NCI-H2081 treated with DMSO at 0.1 percent for 48 hours (cell line): ENCODE data around the gene AZIN2.
"Not testable (repeated sequence)": the region's sequence is repeated elsewhere in the genome, so short reads cannot be mapped to it uniquely, and the experiment has no call there.

ENCODE experiments used
- DNase-seq: peaks from one replicate; lab custom pipeline; 2025; lab: John Stamatoyannopoulos, UW

Gene AZIN2

DNA sequence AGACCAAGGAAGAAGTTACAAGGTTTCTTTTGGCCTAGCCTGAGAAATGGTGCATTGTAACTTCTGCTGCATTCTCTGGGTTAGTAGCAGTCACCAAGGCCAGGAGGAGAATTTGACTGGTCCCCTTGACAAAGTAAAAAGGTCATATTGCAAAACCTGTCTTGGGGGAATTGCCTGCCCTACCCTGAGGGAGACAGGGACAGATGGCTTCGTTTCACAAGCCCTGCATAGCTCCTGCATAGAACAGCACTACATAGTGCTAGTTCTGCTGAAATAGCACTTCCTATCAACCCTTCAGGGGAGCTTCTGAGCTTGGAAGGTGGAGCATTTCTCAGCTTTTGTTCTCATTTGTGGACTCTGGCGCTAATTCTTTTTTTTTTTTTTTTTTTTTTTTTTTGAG, 23.9 kb upstream of the AZIN2 start:
- DNase-seq, result no peak

DNA sequence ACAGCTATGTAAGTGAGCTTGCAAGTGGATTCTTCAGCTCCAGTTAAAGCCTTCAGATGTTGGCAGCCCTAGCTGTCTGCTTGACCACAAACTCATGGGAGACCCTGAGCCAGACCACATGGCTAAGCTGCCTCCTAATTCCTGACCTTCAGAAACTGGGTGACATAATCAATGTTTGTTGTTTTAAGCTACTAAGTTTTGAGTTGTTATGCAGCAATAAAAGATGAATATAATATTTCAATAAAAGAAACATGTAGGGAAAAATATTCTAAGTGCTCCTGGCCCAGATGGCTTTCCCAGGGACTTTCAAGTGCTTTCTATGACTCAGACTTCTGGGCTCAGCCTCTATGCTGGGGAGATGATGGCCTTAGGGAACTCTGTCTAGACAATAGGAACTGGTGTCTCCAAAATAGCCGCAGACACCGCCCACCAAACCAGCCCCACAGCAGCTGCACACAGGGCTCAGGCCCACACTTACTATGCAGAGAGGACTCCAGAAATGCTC, 20.3 kb upstream of the AZIN2 start:
- no peak for DNase-seq

DNA sequence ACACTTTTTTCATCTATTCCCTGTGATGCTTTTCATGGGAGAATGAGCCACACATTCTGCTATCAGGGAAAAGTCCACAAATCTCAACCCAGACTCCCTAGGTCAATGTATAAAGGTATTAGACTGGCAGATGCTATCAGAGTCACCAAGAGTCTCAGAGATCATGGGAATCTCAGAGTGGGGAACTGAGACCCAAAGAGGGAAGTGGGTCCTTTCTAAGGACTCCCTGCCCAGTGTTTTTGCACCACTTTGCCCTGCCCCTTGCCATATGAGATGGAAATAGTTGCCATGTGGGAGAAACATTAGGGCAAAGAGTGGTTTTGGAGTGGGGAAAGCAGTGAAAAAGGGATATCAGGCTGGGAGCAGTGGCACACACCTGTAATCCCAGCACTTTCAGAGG, 19.1 kb upstream of the AZIN2 start:
- DNase-seq, result no peak

DNA sequence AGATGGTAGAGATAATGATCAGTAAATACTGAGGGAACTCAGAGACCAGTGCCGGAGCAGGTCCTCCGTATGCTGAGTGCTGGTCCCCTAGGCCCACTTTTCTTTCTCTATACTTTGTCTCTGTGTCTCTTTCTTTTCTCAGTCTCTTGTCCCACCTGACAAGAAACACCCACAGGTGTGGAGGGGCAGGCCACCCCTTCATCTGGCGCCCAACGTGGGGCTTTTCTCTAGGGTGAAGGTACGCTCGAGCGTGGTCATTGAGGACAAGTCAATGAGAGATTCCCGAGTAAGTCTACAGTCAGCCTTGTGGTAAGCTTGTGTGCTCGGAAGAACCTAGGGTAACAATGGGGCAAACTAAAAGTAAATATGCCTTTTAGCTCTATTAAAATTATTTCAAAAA, 16.7 kb upstream of the AZIN2 start:
- not testable (repeated sequence) for DNase-seq

DNA sequence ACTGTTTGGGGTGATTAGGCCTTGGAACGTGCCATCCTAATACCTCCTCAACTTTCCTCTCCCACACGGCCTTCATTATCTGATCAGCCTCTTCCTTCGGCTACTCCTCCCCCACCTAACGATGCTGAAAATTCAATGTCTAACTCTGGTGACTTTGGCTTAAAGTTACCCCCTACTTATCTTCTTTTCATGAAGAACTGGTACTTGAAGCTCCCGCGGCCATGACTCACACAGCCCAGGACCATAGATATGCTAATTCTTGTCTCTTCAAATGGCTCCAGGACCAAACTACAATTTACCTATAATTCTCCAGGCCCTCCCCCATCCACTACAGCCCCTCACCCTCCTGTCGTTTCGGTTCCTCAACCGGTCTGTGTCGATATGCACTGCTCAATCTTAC, 15.7 kb upstream of the AZIN2 start:
- no peak for DNase-seq

DNA sequence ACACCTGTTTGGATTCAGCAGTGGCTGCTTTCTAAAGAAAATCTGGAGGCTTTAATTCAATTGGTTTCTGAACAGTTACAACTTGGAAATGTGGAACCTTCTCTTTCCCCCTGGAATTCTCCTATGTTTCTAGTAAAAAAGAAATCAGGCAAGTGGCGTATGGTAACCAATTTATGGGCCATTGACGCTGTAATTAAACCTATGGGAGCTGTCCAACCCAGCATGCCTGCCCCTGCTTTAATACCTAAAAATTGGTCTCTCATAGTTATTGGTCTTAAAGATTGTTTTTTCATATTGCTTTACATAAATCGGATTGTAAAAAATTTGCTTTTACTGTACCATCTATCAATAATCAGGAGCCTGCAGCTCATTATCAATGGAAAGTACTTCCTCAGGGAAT, 14.5 kb upstream of the AZIN2 start:
- not testable (repeated sequence) for DNase-seq

DNA sequence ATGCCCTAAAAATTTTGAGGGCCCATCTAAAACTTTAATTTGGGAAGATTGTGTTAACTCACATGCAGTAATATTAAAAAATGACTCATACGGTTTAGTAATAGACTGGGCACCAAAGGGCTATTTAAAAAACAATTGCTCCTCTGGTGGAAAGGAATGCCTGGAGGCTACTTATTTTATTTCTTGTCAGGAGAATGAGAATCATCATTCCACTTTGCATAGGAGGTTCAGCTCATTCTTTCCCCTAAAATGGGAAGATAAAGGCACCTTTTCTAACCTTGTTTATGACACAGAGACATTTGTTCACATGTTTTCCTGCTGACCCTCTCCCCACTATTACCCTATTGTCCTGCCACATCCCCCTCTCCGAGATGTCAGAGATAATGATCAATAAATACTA, 12.8 kb upstream of the AZIN2 start:
- DNase-seq, result not testable (repeated sequence)

DNA sequence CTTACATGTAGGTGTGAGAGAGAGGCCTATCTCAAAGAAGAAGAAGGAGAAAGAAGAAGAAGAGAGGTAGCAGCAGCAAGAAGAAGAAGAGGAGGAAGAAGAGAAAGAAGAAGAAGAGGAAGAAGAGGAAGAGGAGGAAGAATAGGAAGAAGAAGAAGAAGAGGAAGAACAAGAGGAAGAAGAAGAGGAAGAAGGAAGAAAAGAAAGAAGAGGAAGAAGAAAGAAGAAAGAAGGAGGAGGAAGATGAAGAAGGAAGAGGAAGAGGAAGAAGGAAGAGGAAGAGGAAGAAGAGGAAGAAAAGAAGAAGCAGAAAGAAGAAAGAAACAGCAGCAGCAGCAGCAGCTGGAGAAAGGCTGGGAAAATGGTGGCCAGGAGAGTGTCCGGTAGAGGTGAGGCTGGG, 10.3 kb upstream of the AZIN2 start:
- DNase-seq, result no peak

DNA sequence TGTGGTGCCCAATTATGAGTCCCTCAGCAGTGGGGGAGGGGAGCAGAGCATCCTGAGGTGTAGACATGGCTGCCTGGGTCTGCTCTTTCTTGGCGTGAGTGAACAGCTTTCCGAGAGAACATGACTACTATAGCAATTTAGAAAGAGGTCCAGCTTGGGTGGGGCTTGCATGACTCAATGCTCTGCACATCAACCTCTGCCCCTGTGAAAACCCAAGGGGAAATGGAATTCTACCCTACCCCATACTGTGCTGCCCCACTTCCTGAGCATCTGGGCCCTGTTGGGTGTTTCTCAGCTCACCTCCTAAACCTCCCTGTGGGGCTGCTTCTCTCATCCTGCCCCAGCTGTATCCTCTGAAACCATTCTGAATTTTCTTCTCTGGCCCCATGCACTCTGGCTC, 8.2 kb upstream of the AZIN2 start:
- no peak for DNase-seq

DNA sequence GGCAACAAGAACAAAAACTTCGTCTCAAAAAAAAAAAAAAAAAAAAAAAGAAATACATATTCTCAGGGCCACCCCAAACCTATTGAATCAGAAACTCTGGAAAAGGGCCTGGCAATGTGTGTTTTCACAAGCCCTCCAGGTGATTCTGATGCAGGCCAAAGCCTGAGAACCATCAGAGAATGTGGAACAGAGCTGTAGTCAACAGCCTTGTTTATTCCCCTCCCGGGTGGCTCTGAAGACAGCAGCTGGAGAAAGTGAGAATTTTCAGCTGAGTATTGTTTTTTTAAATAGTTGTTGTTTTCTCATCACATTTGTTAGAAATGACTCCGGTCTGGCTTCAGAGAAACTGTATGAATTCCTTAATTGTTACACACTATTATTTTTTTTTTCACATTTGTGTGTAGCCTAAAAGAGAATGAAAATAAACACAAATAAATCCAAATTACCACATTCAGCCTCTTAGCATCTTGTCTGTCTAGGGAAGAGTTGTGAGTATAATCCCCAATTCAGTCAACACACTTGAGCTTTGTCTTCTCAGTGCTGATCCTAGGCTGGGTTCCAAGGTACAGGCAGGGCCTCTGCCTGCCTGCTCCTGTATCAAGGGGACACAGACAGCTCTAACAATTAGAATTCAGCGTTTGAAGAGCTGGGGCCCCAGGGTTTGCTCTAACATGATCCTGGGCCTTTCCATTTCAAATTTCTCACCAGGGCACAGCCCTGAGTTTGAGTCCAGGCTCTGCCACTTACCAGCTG, 6.6 kb upstream of the AZIN2 start:
- no peak for DNase-seq

DNA sequence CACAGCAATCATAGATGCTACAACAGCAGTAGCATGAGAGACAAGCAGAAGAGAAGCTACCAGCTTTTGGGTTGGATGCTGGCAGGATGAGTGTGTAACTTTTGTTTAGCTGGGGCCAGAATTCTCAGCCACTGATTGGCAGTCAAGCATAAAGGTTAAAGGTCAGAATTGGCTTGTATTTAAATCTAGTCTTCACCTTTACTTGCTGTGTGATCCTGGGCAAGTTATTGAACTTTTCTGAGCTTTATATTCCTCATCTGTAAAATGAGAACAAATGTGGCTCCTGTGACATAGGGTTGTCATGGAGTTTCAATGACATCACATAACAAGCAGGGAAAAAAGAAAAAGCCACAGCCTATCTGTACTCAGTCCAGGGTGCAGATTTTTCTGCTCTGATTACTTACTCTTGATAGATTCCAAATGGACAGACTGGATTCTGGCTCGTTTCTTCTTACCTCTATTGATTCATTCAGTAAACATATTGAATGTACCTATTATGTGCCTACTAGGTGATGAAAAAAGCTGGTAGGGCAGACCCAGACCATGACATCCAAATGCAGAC, 2.8 kb upstream of the AZIN2 start:
- no peak for DNase-seq

DNA sequence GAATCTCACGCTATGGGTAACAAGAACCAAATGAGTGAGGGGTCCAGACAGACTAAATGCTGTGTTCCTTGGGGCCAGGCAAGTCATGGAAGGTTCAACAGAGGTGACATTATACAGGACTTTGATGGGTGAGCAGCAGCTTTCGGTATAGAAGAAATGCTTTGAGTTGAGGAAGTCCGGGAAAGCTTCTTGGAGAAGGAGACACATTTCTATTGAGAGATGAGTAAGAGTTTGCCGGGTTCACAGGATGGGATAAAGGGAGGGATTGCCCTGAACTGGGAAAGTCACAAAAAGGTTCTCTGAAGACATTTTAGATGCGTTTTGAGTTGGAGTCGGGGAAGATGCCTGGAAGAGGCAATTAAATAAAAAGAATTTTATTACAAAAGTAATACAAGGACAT, 580 bp upstream of the AZIN2 start:
- DNase-seq, result no peak

DNA sequence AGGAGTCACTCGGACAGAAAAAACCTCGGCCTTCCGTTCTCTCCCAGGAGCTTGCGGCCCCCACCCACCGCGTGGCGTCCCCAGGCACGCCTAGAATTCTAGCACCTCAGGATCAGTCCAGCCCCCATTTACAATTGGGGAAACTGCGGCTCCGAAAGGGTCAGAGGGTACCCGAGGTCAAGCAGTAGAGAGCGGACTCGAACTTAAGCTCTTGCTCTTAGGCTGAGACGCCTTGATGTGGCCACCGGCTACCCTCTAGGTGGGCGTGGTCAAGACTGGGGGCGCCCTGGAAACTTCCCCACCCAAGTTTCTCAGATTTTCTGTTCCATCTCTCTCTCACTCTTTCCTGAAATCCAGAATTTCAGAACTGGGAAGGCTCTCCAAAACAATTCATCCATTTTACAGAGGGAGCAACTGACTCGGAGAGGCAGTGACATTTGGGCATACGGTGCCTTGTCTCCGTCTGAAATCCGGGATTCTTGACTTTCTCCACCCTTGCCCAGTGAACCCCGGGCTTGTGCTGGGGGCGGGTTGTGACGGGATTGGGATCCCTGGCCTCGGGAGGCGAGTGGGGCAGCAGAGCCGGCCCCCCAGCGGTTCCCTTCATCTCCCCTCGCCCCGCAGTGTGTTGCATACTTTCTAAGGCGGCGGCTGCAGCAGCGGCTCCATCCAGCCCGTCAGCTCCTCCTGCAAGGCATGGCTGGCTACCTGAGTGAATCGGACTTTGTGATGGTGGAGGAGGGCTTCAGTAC, 777 bp downstream of the AZIN2 start:
- DNase-seq, result no peak

DNA sequence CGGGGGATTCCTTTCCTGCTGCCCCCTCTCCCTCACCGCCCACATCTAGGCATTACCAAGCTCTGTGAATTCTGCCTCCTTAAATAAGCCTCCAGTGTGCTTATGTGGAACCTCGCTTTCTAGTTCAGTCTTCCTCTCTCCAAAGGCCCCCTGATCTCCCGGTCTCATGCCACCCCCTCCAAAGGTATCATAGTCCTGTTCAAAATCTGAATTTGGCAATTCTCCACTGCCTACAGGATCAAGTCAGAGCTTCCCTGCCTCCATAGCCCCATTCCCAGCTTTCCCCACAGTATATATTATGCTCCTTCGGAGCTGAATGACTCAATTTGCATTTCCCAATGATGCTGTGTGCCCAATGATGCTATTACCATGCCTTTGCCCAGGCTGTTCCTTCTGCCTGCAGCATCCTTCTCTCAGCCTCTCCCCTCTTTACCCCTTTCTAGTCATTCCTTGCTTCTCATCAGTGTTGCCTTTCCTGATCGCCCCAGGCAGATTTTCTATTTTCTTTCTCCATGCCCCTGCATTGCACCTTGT, 1.7 kb downstream of the AZIN2 start:
- DNase-seq, result no peak

DNA sequence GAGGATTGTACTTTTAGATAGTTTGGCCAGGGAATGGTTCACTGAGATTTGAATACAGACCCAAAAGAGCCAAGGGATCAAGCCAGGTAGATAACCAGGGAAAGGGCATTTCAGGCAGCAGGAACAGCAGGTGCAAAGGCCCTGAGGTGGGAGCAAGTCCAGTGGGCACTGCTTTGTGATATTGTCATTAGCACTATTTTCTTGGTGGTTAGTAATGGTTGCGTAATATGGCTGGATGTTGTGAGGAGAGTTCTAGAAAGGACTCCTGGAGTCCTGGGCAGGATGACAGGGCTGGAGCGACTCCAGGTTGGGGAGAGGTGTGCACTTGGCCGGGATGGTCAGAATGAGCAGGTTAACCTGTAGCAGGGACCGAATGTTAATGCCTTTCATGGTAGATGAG, 4.4 kb downstream of the AZIN2 start:
- DNase-seq, result no peak

DNA sequence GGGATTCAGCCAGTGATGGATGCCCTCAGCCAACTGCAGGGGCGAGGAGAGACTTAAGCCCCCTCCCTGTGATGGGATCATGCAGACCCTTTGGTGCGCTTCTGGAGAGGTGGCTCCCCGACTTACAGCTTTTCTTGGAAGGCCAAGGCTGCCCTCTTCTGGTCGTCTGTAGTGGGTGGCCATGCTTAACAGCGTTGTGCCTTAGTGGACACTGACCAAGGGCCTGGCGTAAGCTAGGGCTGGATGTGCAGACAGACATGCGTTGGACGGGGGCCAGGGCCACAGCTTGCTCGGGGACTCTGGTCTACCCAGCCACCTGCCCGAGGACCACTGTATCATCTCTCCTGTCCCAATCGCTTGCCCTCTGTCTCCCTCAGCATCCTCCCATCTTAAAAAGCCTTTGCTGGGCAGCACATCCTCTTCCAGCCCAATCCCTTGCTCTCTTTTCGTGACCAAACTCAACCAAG, 5.5 kb downstream of the AZIN2 start:
- no peak for DNase-seq

DNA sequence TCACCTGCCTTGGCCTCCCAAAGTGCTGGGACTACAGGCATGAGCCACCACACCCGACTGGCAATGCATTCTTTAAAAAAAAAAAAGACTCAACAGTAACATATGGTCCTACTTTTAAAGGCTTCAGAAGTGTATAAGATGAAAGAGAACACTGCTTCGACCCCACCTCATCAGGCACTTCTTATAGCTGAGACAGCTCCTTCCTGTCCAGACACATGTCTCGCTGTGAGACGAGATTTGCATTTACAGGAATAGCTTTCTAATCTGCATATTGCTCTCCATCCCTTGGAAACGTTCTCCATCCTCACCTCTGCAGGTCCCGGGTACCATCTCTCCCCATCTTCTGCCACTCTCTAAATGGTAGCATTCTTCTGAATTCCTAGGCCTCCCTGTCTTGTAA, 6.7 kb downstream of the AZIN2 start:
- no peak for DNase-seq

DNA sequence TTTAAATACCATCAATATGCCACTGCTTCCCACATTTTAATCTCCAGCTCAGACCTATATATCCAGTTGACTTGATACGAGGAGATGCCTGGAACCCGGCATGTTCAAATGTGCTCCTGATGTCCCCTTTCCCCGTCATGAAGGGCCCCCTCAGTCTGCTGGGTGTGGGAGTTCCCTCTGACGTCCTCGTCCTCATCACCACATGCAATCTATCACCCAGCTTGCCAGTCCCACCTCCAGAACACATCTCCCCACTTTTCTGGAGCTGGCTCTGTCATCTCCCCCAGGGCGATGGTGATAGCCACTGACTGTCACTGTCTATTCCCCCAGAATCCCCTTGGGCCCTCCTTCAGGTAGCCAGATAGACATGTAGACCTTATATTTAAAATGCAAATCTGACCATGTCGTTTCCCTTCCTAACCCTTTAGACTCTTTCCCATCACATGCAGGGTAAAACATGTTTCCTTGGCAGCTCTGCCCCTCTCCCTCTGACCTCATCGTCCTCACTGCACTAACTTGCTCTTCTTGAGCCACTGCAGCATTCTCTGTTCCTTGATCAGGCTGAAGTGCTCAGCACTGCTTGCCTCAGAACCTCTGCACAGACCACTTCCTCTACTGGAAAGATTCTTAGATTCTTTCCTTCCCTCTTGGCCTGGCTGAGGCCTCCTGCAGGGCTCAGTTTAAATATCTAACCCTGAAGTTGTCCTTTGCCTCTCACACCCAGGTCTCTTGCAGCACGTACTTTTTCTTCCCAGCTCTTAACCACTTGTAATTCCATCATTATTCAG, 7.4 kb downstream of the AZIN2 start:
- no peak for DNase-seq

DNA sequence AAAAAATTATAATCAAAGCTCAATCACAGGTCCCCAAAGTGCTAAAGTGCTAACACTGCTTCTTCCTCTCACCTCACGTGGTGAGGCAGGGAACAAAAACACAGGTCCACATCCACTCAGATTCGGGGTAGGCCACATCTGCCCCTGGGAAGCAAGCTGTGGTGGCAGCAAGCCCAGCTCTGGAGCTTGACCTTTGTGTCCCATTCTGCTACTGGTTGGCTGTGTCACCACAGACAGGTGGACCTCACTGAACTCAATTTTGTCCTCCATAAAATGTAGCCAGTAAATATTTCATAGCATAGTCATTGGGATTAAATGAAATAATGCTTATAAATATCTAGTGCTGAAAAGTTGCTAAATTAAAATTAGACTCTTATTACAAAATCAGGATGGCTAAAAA, 8.5 kb downstream of the AZIN2 start:
- no peak for DNase-seq

DNA sequence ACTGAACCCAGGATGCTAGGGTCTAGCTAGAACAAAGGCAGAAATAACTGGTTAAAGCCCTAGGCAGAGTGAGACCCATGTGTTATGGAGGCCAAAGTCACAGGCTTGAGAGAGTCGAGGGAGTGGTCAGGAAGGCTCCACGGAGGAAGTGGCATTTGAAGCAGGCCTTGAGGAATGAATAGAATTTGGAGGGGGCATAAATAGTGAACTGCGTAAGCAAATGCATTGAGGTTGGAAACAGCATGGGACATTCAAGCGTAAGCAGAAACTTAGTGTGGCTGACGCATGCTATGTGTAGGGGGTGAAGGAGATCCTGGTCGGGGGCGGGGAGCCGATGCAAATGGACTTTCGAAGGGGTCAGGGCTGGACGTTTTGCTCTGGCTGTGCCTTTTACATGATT, 11.5 kb downstream of the AZIN2 start:
- DNase-seq, result no peak

DNA sequence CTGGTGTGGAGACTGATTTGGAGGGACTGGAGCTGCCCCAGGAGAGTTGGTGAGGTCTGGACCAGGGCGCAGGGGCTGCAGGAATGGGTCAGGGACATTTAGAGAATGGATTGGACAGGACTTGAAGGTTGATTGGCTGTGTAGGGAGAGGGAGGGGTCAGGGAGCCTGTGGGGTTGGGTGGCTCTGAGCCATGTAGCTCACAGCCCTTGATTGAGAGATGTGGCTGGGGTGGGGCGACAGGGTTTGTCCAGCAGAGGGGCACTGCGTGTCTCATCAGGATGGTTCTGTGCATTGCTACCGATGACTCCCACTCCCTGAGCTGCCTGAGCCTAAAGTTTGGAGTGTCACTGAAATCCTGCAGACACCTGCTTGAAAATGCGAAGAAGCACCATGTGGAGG, 12.1 kb downstream of the AZIN2 start:
- DNase-seq, result no peak

DNA sequence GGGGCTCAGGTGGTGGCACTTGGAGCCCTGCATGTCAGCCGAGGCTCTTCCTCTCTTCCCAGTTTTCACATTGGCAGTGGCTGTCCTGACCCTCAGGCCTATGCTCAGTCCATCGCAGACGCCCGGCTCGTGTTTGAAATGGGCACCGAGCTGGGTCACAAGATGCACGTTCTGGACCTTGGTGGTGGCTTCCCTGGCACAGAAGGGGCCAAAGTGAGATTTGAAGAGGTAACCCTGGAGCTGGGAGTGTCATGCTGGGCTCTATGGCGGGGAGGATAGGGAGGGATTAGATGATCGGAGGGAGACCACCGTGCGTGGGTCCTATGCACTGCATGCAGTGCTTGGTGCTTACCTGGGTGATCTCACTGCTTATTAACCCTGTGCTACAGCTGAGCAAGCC, 13.5 kb downstream of the AZIN2 start:
- DNase-seq, result no peak
